GM23338 (cell line): ENCODE data around the gene THSD1. TPM values are rescaled to one million over a fixed set of nuclear protein-coding genes. Genes with fewer than 3 reads are reported as not detected.

ENCODE experiments used
- ATAC-seq: fragments of 200-7000 bp; cut with Tn5 transposase; 3 replicates; pipeline ENCODE4 v1.9.1; 2020
- DNase-seq: peaks from one replicate; pipeline ENCODE4 v3.0.0-alpha.2; 2015; ENCODE audit warnings: low spot score
- H2AFZ ChIP-seq: fragments of 200-600 bp; sonication (generic); 2 replicates; pipeline ENCODE4 v1.8.0; 2016; ENCODE audit warnings: antibody characterized with exemption, mild to moderate bottlenecking, moderate library complexity
- H3F3A ChIP-seq: fragments of 200-600 bp; sonication (generic); replicated peaks from 2 replicates; pipeline ENCODE4 v1.8.0; 2017; ENCODE audit warnings: antibody characterized with exemption, mixed run types, low read depth
- H3K27ac ChIP-seq: fragments of 200-600 bp; sonication (generic); 2 replicates; pipeline ENCODE4 v1.6.1; 2016; ENCODE audit warnings: low read depth
- H3K27me3 ChIP-seq: fragments of 200-600 bp; sonication (generic); 2 replicates; pipeline ENCODE4 v1.8.0; 2016; ENCODE audit warnings: mild to moderate bottlenecking, mixed run types, moderate library complexity; ENCODE audit not compliant: insufficient read depth
- H3K36me3 ChIP-seq: fragments of 200-600 bp; sonication (generic); 2 replicates; pipeline ENCODE4 v1.8.0; 2016; ENCODE audit warnings: mild to moderate bottlenecking; ENCODE audit not compliant: insufficient read depth
- H3K4me1 ChIP-seq: fragments of 200-600 bp; sonication (generic); 2 replicates; pipeline ENCODE4 v1.8.0; 2016; ENCODE audit warnings: mild to moderate bottlenecking, moderate library complexity; ENCODE audit not compliant: insufficient read depth
- H3K4me2 ChIP-seq: fragments of 200-600 bp; sonication (generic); 2 replicates; pipeline ENCODE4 v1.7.1; 2017; ENCODE audit warnings: mixed run types
- H3K4me3 ChIP-seq: fragments of 200-600 bp; sonication (generic); 2 replicates; pipeline ENCODE4 v1.6.1; 2016; ENCODE audit warnings: mixed run types
- H3K79me2 ChIP-seq: fragments of 200-600 bp; sonication (generic); replicated peaks from 2 replicates; pipeline ENCODE4 v1.8.0; 2017; ENCODE audit warnings: mild to moderate bottlenecking; ENCODE audit not compliant: insufficient read depth
- H3K9me2 ChIP-seq: fragments of 200-600 bp; sonication (generic); 2 replicates; pipeline ENCODE4 v1.8.0; 2017; ENCODE audit not compliant: insufficient read depth
- H4K20me1 ChIP-seq: fragments of 200-600 bp; sonication (generic); replicated peaks from 2 replicates; pipeline ENCODE4 v1.8.0; 2017; ENCODE audit warnings: mild to moderate bottlenecking; ENCODE audit not compliant: insufficient read depth
- H3K27ac Mint-ChIP-seq: 2 replicates; pipeline ENCODE4 v1.8.0; 2020; ENCODE audit warnings: inconsistent platforms, mild to moderate bottlenecking, moderate library complexity, mixed read lengths
- H3K27me3 Mint-ChIP-seq: 3 replicates; pipeline ENCODE4 v1.8.0; 2022; ENCODE audit warnings: low read depth, mild to moderate bottlenecking, moderate library complexity, mixed read lengths, inconsistent platforms; ENCODE audit not compliant: insufficient read depth, poor library complexity
- H3K36me3 Mint-ChIP-seq: 3 replicates; pipeline ENCODE4 v1.8.0; 2021; ENCODE audit warnings: low read depth, mild to moderate bottlenecking, inconsistent platforms, moderate library complexity, mixed read lengths
- H3K4me1 Mint-ChIP-seq: 3 replicates; pipeline ENCODE4 v1.8.0; 2020; ENCODE audit warnings: mild to moderate bottlenecking, inconsistent platforms, mixed read lengths
- H3K4me3 Mint-ChIP-seq: 3 replicates; pipeline ENCODE4 v1.8.0; 2021; ENCODE audit warnings: moderate library complexity, mild to moderate bottlenecking, inconsistent platforms, mixed read lengths
- H3K9me3 Mint-ChIP-seq: 3 replicates; pipeline ENCODE4 v1.8.0; 2020; ENCODE audit warnings: moderate library complexity, mild to moderate bottlenecking, inconsistent platforms, mixed read lengths
- NANOG ChIP-seq: IDR thresholded peaks from 2 replicates; pipeline ENCODE4 v1.6.1; 2016; ENCODE audit warnings: antibody characterized with exemption, borderline replicate concordance
- STAT1 ChIP-seq: IDR thresholded peaks from one replicate; pipeline ENCODE4 v1.6.1; 2016; ENCODE audit warnings: antibody characterized with exemption; ENCODE audit not compliant: unreplicated experiment
- ZNF114 ChIP-seq: fragments of 250-450 bp; sonication (Bioruptor Pico); IDR thresholded peaks from 2 replicates; pipeline ENCODE4 v1.5.0; 2020; ENCODE audit warnings: mild to moderate bottlenecking, moderate library complexity
- polyA plus RNA-seq: library from polyadenylated mRNA; unstranded; fragments of >200 nt; fragmentation: Nextera tagmentation; extraction: Ambion mirVana; gene quantifications from 2 replicates; pipeline ENCODE4 v1.2.1, GENCODE V29; 2016
- total RNA-seq: library from RNA; depleted of rRNA; stranded (reverse); fragments of >200 nt; shearing (Covaris generic); gene quantifications from 2 replicates; pipeline ENCODE4 v1.2.3, GENCODE V29; 2014
- TF ChIP-seq, protein P1 (sequence below): fragments of 250-450 bp; sonication (Bioruptor Pico); IDR thresholded peaks from 2 replicates; pipeline ENCODE4 v1.5.0; 2020; ENCODE audit warnings: mild to moderate bottlenecking, moderate library complexity
- TF ChIP-seq, protein P2 (sequence below): IDR thresholded peaks from one replicate; pipeline ENCODE4 v1.6.1; 2018; ENCODE audit warnings: antibody characterized with exemption; ENCODE audit not compliant: unreplicated experiment

The THSD1 gene
- total and polyA plus RNA-seq, 2 experiments from 2014 or later: 0.69 TPM; not detected in 1

DNA sequence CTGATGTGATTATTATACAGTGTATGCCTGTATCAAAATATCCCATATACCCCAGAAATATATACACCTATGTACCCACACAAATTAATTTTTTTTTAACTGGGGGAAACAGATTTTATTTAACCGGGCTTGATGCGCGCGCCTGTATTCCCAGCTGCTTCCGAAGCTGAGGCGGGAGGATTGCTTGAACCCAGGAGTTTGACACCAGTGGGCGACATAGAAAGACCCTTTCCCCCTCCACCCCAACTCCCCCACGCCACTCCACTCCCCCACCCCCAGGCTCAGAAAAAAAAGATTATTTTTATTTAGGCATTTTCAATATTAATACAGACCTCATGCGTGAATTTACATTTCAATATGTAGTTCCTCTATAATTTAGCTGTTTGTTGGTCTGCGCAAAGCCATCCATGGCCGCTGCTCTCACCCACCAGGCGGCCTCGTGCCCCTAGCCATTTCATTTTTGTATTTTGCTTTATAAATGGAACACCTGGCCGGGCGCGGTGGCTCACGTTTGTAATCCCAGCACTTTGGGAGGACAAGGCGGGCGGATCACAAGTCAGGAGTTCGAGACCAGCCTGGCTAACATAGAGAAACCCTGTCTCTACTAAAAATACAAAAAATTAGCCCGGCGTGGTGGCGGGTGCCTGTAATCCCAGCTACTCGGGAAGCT lies 45.3 kb upstream of the THSD1 start (continued):
- TF ChIP-seq, protein P1, sequence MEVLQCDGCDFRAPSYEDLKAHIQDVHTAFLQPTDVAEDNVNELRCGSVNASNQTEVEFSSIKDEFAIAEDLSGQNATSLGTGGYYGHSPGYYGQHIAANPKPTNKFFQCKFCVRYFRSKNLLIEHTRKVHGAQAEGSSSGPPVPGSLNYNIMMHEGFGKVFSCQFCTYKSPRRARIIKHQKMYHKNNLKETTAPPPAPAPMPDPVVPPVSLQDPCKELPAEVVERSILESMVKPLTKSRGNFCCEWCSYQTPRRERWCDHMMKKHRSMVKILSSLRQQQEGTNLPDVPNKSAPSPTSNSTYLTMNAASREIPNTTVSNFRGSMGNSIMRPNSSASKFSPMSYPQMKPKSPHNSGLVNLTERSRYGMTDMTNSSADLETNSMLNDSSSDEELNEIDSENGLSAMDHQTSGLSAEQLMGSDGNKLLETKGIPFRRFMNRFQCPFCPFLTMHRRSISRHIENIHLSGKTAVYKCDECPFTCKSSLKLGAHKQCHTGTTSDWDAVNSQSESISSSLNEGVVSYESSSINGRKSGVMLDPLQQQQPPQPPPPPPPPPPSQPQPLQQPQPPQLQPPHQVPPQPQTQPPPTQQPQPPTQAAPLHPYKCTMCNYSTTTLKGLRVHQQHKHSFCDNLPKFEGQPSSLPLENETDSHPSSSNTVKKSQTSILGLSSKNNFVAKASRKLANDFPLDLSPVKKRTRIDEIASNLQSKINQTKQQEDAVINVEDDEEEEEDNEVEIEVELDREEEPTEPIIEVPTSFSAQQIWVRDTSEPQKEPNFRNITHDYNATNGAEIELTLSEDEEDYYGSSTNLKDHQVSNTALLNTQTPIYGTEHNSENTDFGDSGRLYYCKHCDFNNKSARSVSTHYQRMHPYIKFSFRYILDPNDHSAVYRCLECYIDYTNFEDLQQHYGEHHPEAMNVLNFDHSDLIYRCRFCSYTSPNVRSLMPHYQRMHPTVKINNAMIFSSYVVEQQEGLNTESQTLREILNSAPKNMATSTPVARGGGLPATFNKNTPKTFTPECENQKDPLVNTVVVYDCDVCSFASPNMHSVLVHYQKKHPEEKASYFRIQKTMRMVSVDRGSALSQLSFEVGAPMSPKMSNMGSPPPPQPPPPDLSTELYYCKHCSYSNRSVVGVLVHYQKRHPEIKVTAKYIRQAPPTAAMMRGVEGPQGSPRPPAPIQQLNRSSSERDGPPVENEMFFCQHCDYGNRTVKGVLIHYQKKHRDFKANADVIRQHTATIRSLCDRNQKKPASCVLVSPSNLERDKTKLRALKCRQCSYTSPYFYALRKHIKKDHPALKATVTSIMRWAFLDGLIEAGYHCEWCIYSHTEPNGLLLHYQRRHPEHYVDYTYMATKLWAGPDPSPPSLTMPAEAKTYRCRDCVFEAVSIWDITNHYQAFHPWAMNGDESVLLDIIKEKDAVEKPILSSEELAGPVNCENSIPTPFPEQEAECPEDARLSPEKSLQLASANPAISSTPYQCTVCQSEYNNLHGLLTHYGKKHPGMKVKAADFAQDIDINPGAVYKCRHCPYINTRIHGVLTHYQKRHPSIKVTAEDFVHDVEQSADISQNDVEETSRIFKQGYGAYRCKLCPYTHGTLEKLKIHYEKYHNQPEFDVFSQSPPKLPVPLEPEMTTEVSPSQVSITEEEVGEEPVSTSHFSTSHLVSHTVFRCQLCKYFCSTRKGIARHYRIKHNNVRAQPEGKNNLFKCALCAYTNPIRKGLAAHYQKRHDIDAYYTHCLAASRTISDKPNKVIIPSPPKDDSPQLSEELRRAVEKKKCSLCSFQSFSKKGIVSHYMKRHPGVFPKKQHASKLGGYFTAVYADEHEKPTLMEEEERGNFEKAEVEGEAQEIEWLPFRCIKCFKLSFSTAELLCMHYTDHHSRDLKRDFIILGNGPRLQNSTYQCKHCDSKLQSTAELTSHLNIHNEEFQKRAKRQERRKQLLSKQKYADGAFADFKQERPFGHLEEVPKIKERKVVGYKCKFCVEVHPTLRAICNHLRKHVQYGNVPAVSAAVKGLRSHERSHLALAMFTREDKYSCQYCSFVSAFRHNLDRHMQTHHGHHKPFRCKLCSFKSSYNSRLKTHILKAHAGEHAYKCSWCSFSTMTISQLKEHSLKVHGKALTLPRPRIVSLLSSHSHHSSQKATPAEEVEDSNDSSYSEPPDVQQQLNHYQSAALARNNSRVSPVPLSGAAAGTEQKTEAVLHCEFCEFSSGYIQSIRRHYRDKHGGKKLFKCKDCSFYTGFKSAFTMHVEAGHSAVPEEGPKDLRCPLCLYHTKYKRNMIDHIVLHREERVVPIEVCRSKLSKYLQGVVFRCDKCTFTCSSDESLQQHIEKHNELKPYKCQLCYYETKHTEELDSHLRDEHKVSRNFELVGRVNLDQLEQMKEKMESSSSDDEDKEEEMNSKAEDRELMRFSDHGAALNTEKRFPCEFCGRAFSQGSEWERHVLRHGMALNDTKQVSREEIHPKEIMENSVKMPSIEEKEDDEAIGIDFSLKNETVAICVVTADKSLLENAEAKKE (CRISPR knock-in tag): no peak
- TF ChIP-seq ZNF114 (no peak), STAT1 (no peak)

DNA sequence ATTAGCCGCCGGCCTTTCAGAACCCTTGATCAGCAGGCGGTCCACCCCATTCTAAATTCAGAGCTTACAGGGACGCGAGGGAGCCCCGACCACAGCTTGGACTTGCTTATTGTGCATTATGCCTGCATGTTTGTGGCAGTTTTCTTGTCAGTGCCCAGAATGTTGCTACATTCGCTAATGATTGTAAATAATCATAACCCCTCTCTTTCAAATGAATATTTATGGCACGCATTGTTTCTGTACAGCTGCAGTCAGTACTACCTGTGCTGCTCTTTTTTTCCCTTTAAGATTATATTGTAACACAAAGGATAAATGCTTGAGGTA lies 44.8 kb upstream of the THSD1 start:
- H3K4me1 Mint-ChIP-seq: peaks cover 12% of the 10 kb centered on the region
- no peaks in the 10 kb centered on the region for H3K36me3 ChIP-seq
- no peaks in the 10 kb centered on the region for H3F3A ChIP-seq
- H3K4me2 ChIP-seq: peak overlapping the region; percentile 76
- ATAC-seq: no peak
- peak overlapping the region; percentile 88 for H3K4me3 Mint-ChIP-seq
- peaks cover 11% of the 10 kb centered on the region; the same call in 1 of the 2 replicates for H3K4me1 ChIP-seq
- no peaks in the 10 kb centered on the region for H3K9me3 Mint-ChIP-seq
- H3K36me3 Mint-ChIP-seq: no peaks in the 10 kb centered on the region
- no peak overlapping the region for H3K27ac ChIP-seq
- H3K27ac Mint-ChIP-seq: no peak overlapping the region
- H3K79me2 ChIP-seq: peaks cover 38% of the 10 kb centered on the region
- H3K4me3 ChIP-seq: peak overlapping the region; percentile 74
- no peaks in the 10 kb centered on the region for H3K27me3 ChIP-seq
- peaks cover 7% of the 10 kb centered on the region for H3K27me3 Mint-ChIP-seq
- H3K9me2 ChIP-seq: no peaks in the 10 kb centered on the region
- H2AFZ ChIP-seq: no peak overlapping the region
- TF ChIP-seq NANOG: no peak
- TF ChIP-seq, protein P2, sequence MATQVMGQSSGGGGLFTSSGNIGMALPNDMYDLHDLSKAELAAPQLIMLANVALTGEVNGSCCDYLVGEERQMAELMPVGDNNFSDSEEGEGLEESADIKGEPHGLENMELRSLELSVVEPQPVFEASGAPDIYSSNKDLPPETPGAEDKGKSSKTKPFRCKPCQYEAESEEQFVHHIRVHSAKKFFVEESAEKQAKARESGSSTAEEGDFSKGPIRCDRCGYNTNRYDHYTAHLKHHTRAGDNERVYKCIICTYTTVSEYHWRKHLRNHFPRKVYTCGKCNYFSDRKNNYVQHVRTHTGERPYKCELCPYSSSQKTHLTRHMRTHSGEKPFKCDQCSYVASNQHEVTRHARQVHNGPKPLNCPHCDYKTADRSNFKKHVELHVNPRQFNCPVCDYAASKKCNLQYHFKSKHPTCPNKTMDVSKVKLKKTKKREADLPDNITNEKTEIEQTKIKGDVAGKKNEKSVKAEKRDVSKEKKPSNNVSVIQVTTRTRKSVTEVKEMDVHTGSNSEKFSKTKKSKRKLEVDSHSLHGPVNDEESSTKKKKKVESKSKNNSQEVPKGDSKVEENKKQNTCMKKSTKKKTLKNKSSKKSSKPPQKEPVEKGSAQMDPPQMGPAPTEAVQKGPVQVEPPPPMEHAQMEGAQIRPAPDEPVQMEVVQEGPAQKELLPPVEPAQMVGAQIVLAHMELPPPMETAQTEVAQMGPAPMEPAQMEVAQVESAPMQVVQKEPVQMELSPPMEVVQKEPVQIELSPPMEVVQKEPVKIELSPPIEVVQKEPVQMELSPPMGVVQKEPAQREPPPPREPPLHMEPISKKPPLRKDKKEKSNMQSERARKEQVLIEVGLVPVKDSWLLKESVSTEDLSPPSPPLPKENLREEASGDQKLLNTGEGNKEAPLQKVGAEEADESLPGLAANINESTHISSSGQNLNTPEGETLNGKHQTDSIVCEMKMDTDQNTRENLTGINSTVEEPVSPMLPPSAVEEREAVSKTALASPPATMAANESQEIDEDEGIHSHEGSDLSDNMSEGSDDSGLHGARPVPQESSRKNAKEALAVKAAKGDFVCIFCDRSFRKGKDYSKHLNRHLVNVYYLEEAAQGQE: no peak
- peaks cover 15% of the 10 kb centered on the region; the same call in 1 of the 2 replicates for H4K20me1 ChIP-seq
- no peak for DNase-seq
